HG02623 (cell line): ENCODE data around the gene HIPK4.
"Not testable (repeated sequence)": the region's sequence is repeated elsewhere in the genome, so short reads cannot be mapped to it uniquely, and the experiment has no call there.

Experiments used
- ATAC-seq: cut with Tn5 transposase; IDR thresholded peaks from one replicate; pipeline ENCODE4 v1.9.1; 2021; ENCODE audit warnings: moderate library complexity; ENCODE audit not compliant: unreplicated experiment

The HIPK4 gene

DNA sequence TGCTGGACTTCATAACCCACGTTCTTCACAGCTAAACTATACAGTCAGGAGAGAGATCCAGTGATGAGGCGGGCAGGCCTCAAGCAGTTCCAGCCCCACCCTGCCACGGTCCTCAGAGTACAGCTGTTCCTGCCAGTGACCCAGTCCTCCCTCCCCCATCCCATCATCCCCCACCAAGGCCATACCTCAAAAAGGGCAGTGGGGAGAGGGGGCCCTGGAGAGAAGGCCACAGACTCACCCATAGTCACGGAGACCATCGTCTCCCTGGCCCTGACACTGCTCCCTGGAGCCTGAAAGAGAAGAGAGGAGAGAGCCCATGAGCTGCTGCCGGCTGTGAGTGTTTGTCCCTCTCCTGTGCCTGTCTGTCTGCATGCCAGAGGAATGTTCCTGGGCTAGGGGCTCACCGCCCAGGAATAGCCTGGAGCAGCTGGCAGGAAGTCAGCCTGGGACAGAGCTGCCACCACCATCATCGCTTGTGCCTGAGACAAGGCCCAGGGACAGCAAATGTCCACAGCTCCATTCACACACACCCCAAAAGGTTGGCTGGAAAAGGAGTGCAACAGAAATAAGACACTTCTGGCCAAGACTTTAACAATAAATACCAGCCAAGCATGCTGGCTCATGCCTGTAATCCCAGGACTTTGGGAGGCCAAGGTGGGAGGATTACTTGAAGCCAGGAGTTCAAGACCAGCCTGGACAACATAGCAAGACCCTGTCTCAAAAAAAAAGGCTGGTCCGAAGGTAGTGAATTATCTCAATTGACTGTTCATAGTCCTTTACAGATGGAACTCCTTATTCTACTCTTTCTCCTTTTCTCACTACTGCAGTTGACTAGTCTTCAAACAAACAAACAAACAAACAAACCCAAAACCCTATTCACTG, 48.1 kb downstream of the HIPK4 start:
- no peak for ATAC-seq

DNA sequence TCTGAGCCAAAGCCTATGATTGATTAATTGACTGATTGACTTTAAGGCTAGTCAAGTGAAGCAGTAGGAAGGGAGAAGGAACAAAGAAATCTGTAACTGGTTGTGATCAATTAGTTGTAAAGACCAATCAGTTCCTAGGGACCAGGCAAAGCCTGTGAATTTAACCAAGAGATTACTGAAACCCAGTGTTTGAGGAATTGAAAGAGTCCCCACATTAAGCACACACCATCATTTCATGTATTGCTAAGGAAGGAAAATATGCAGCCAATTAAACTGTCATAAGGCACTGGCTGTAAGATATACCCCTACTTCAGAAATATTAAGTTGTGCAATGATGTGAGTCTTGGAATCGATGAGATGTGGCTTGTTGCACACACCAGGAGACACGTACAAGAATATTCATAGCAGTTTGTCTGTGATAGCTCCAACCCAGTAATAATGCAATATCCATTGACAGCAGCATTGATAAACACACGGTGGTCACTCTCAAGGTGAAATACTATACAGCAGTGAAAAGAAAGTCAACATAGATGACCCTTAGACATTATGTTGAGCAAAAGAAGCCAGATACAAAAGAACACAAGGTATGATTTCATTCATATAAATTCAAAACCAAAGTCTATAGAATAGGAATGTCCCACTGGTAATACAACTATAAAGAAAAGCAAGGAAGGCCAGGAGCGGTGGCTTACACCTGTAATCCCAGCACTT, 50.8 kb downstream of the HIPK4 start:
- no peak for ATAC-seq

DNA sequence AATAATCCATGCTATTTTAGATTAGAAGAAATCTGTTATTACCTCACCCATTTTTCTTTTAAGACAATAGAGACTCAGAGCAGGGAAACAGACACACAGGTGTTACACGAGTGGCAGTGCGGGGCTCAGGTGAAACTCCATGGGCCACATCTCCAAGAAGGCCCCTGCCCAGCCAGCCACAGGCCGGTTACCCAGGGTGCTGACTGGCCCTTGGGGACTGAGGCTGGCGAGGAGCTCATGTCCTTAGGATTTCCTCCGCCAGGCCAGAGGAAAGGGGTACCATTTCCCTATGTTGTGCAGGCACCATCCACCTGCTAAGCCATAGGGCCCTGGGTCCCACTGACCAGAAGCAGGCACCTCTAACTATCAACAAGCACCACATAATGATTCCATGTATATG, 52.4 kb downstream of the HIPK4 start:
- ATAC-seq, result no peak

DNA sequence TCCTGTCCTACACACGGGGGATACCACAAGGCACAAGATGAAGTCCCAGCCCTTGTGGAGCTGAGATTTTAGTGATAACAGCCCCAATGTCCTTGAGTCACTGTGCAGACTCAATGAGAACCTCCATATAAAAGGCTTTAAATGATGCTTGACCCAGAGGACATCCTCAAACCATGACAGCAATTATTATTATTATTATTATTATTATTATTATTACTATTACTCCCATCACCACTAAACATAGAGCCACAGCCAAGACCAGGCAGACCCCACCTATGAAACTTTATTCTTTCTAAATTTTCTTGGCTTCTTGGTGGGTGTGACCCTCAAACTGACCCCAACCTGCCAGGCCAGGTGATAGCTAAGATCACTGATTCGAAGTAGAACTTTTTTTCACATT, 52.9 kb downstream of the HIPK4 start:
- no peak for ATAC-seq

DNA sequence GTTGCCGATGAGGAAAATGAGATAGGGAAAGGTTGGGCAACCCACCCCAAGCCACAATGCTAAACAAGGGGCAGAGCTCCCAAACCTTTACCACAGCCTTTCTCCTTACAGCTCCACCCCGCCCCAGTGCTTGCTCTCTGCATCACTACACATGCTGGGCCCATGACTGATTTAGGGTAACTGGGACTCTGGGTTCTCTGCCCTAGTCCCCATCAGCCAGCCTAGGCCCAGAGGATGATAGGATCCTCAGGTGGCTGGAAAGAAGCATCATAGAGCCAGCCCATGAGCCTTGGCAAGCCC, 53.4 kb downstream of the HIPK4 start:
- ATAC-seq, result no peak

DNA sequence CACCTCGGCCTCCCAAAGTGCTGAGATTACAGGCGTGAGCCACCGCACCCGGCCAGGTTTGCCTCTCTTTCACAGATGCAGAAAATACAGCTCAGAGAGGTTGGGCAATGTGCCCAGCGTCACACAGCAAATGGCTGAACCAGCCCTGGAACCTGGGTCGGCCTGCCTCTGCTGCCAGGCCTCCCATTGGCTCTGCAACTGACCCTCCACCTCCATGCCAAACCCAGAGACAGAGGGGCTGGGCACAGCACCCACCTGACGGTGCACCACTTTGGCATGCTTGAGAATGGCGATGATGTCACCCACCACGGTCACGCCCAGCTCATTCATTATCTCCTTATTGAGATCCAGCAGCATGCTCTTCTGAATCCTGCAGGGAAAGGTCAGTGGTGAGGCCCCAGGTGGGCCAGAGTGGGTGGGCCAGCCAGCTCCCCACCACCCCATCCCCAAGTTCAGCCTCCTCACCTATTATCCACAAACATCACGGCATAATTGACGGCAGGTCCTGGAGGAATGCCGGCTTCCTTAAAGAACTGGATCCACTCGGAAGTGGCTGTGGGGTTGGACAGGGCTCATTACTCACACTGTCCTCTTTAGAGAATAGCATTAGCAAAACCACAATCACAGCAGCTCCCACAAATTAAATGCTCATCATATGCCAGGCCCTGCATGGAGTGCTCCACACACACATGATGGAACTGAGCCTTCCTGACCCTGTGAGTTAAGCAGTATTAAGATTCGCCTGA, 54.0 kb downstream of the HIPK4 start:
- ATAC-seq, result no peak

DNA sequence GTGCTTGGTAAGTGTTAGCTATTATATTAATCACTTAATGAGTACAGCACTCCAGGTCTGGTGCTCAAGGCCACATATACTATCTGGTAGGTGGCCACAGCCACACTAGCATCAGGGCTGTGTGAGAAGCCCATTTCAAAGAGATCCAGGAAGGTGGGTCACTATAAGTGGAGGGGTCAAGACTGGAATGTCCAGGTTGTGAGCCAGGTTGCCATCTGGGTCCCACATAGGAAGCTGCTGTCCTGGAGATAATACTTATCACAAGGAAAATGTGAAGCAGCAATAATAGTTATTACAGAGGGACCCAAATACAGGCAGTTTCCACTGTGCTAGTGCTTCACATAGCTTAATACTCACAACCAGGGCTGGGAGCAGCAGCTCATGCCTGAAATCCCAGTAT, 54.9 kb downstream of the HIPK4 start:
- ATAC-seq, result no peak

DNA sequence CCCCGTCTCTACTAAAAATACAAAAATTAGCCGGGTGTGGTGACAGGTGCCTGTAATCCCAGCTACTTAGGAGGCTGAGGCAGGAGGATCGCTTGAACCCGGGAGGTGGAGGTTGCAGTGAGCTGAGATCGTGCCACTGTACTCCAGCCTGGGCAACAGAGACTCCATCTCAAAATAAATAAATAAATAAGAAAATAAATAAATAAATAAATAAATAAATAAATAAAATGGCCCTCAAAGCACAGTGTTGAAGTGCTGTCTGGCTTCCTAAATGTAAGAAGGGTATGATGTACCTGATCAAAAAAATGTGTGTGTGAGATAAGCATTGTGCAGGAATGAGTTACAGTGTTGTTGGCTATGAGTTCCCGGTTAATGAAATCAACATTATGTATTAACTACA, 56.9 kb downstream of the HIPK4 start:
- not testable (repeated sequence) for ATAC-seq

DNA sequence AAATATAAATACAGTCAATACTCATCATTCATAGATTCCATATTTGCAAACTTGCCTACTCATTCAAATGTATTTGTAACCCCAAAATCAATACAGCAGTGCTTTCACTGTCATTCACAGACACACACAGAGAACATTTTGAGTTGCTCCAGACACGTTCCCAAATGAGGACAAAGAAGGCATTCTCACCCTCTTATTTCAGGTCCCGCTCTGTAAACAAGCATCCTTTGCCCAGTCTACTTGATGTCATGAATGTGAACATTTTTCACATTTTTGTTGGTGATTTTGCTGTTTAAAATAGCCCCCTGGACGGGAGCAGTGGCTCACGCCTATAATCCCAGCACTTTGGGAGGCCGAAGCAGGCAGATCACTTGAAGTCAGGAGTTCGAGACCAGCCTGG, 57.3 kb downstream of the HIPK4 start:
- ATAC-seq, result no peak

DNA sequence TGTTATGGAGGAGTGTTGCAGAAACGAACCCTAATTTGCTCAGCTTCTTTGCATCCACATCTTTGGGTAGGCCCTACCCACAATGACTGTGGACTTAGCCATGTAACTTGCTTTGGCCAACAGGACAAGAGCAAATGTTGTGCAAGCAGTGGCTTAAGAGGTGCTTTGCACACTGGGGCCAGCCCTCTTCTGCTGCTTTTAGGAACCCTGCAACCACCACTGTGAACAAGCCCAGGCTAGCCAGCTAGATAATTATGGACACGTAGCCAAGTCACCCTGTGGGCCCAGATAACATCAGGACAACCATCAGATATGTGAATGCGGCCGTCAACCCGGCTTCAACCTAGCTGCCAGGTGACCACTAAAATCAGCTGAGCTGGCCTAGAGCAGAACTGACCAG, 58.9 kb downstream of the HIPK4 start:
- ATAC-seq, result no peak
